IPS DF 19.7 (cell line): Measurements from ENCODE around the gene BPGM.
"Not testable (repeated sequence)": the region's sequence is repeated elsewhere in the genome, so short reads cannot be mapped to it uniquely, and the experiment has no call there.

Experiments
- DNase-seq: peaks from one replicate; pipeline ENCODE4 v3.0.0-alpha.2; 2013; ENCODE audit warnings: low read depth, low spot score

BPGM gene

GRCh38 chr7:134632052-134632451 is 14.6 kb upstream of the BPGM start:
- DNase-seq = no peak

GRCh38 chr7:134632937-134633540 is 13.6 kb upstream of the BPGM start:
- DNase-seq = no peak

- DNase-seq = no peak
Measured at GRCh38 chr7:134636008-134636449, 10.6 kb upstream of the BPGM start.

GRCh38 chr7:134637441-134637840 is 9.2 kb upstream of the BPGM start:
- DNase-seq = no peak

- DNase-seq = no peak
Measured at GRCh38 chr7:134637934-134638719, 8.5 kb upstream of the BPGM start.

GRCh38 chr7:134639061-134639460 is 7.6 kb upstream of the BPGM start:
- DNase-seq = no peak

- DNase-seq = no peak
Measured at GRCh38 chr7:134639683-134640279, 6.9 kb upstream of the BPGM start.

- DNase-seq = no peak
Measured at GRCh38 chr7:134640842-134641715, 5.6 kb upstream of the BPGM start.

- not testable (repeated sequence) for DNase-seq
Measured at GRCh38 chr7:134641981-134642380, 4.7 kb upstream of the BPGM start.

GRCh38 chr7:134643131-134643530 is 3.5 kb upstream of the BPGM start:
- DNase-seq = no peak

GRCh38 chr7:134645478-134645877 is 1.2 kb upstream of the BPGM start:
- no peak for DNase-seq

- DNase-seq = no peak
Measured at GRCh38 chr7:134645935-134646334, 718 bp upstream of the BPGM start.

- DNase-seq = no peak
Measured at GRCh38 chr7:134648456-134648855, 1.8 kb downstream of the BPGM start.

GRCh38 chr7:134649226-134649775 is 2.6 kb downstream of the BPGM start:
- DNase-seq = no peak

GRCh38 chr7:134651991-134652390 is 5.3 kb downstream of the BPGM start:
- DNase-seq = no peak

- no peak for DNase-seq
Measured at GRCh38 chr7:134654104-134654775, 7.6 kb downstream of the BPGM start.

GRCh38 chr7:134657526-134657925 is 10.9 kb downstream of the BPGM start:
- no peak for DNase-seq

- DNase-seq = no peak
Measured at GRCh38 chr7:134660242-134660785, 13.7 kb downstream of the BPGM start.

GRCh38 chr7:134660961-134661376 is 14.3 kb downstream of the BPGM start:
- no peak for DNase-seq

GRCh38 chr7:134662166-134662870 is 15.7 kb downstream of the BPGM start:
- no peak for DNase-seq
